T-helper 17 cell (primary cell): Measurements from ENCODE around the gene SMTNL1. TPM values are rescaled to one million over a fixed set of nuclear protein-coding genes. Genes with fewer than 3 reads are reported as not detected.

Experiments used
- ATAC-seq: fragments of 150-1000 bp; cut with Tn5 transposase; 2 replicates; pipeline ENCODE4 v1.10.0; 2021; ENCODE audit warnings: mild to moderate bottlenecking, moderate library complexity
- DNase-seq, 3 donors: peaks; one replicate each; pipeline versions ENCODE4 v3.0.0 to v3.0.0-alpha.2; 2020 to 2021
- H3K9me3 ChIP-seq: one replicate; pipeline ENCODE4 v1.7.0; 2013; ENCODE audit warnings: low read length, mild to moderate bottlenecking; ENCODE audit not compliant: control insufficient read depth, poor library complexity, severe bottlenecking
- H3K27ac Mint-ChIP-seq: one replicate; pipeline ENCODE4 v1.8.0; 2022; ENCODE audit warnings: mild to moderate bottlenecking, moderate library complexity, mixed read lengths
- H3K27me3 Mint-ChIP-seq: one replicate; pipeline ENCODE4 v1.8.0; 2022; ENCODE audit warnings: mixed read lengths
- H3K36me3 Mint-ChIP-seq: one replicate; pipeline ENCODE4 v1.8.0; 2022; ENCODE audit warnings: low read depth, mixed read lengths
- H3K4me1 Mint-ChIP-seq: one replicate; pipeline ENCODE4 v1.8.0; 2022; ENCODE audit warnings: mild to moderate bottlenecking, mixed read lengths
- H3K4me3 Mint-ChIP-seq: one replicate; pipeline ENCODE4 v1.8.0; 2022; ENCODE audit warnings: mild to moderate bottlenecking, moderate library complexity, mixed read lengths
- total RNA-seq, 4 donors: library from RNA in 2 of 4; stranded (reverse) in 2 of 4; gene quantifications; one replicate each; pipeline ENCODE4 v1.2.3 and lab custom pipeline; 2022 to 2026

The SMTNL1 gene
- total RNA-seq, 2 donors from 2014 or later, result not detected

- H3K4me3 Mint-ChIP-seq, result no peak overlapping the region
- no peak for ATAC-seq
These were observed 5.2 kb downstream of the SMTNL1 start for GRCh38 chr11:57542582-57542981.

GRCh38 chr11:57543593-57543992 lies 6.2 kb downstream of the SMTNL1 start:
- no peaks in the 10 kb centered on the region for H3K9me3 ChIP-seq
- Mint-ChIP-seq H3K27ac (no peak overlapping the region), H3K27me3 (no peaks in the 10 kb centered on the region), H3K36me3 (peaks cover 4% of the 10 kb centered on the region), H3K4me1 (peaks cover 6% of the 10 kb centered on the region), H3K4me3 (no peak overlapping the region)
- no peak for ATAC-seq
- no peak for DNase-seq

More at GRCh38 chr11:57542582-57542981, 5.2 kb downstream of the SMTNL1 start:
- no peak overlapping the region for H3K27ac Mint-ChIP-seq
- no peak for DNase-seq
- no peaks in the 10 kb centered on the region for H3K9me3 ChIP-seq
- peaks cover 4% of the 10 kb centered on the region for H3K36me3 Mint-ChIP-seq
- H3K27me3 Mint-ChIP-seq, result no peaks in the 10 kb centered on the region
- H3K4me1 Mint-ChIP-seq, result peaks cover 6% of the 10 kb centered on the region

- no peaks in the 10 kb centered on the region for H3K9me3 ChIP-seq
- Mint-ChIP-seq H3K4me3 (no peak overlapping the region), H3K27me3 (no peaks in the 10 kb centered on the region), H3K4me1 (peaks cover 8% of the 10 kb centered on the region), H3K27ac (no peak overlapping the region), H3K36me3 (peaks cover 5% of the 10 kb centered on the region)
- DNase-seq, result no peak
- no peak for ATAC-seq
These were observed 7.2 kb downstream of the SMTNL1 start for GRCh38 chr11:57544566-57544965.

- H3K27me3 Mint-ChIP-seq, result no peaks in the 10 kb centered on the region
- H3K9me3 ChIP-seq, result no peaks in the 10 kb centered on the region
- peaks cover 2% of the 10 kb centered on the region for H3K36me3 Mint-ChIP-seq
- H3K4me1 Mint-ChIP-seq, result peaks cover 11% of the 10 kb centered on the region
- no peak overlapping the region for H3K27ac Mint-ChIP-seq
- DNase-seq (no peak), ATAC-seq (no peak)
- H3K4me3 Mint-ChIP-seq, result no peak overlapping the region
These were observed 8.5 kb downstream of the SMTNL1 start for GRCh38 chr11:57545883-57546282.

- peaks cover 2% of the 10 kb centered on the region for H3K36me3 Mint-ChIP-seq
- no peaks in the 10 kb centered on the region for H3K27me3 Mint-ChIP-seq
- ATAC-seq, result no peak
- no peaks in the 10 kb centered on the region for H3K9me3 ChIP-seq
- H3K4me3 Mint-ChIP-seq, result no peak overlapping the region
- H3K4me1 Mint-ChIP-seq, result peaks cover 11% of the 10 kb centered on the region
- H3K27ac Mint-ChIP-seq, result peak overlapping the region; percentile 16
- DNase-seq, result no peak
These were observed 9.1 kb downstream of the SMTNL1 start for GRCh38 chr11:57546451-57546850.

GRCh38 chr11:57546869-57547475 lies 9.6 kb downstream of the SMTNL1 start:
- Mint-ChIP-seq H3K4me3 (no peak overlapping the region), H3K36me3 (peaks cover 2% of the 10 kb centered on the region), H3K4me1 (peaks cover 11% of the 10 kb centered on the region), H3K27me3 (no peaks in the 10 kb centered on the region), H3K27ac (peak overlapping the region; percentile 16)
- ATAC-seq (no peak), DNase-seq (no peak)
- H3K9me3 ChIP-seq, result no peaks in the 10 kb centered on the region

- Mint-ChIP-seq H3K27ac (peak overlapping the region; percentile 19), H3K27me3 (no peaks in the 10 kb centered on the region), H3K36me3 (peaks cover 2% of the 10 kb centered on the region), H3K4me3 (no peak overlapping the region), H3K4me1 (peaks cover 10% of the 10 kb centered on the region)
- no peaks in the 10 kb centered on the region for H3K9me3 ChIP-seq
- DNase-seq, result no peak
- peak; percentile 21 for ATAC-seq
These were observed 10.5 kb downstream of the SMTNL1 start for GRCh38 chr11:57547854-57548377.

- DNase-seq, result no peak
- peak overlapping the region; percentile 54 for H3K27ac Mint-ChIP-seq
- no peak for ATAC-seq
- H3K9me3 ChIP-seq, result no peaks in the 10 kb centered on the region
- peaks cover 2% of the 10 kb centered on the region for H3K36me3 Mint-ChIP-seq
- H3K4me1 Mint-ChIP-seq, result peaks cover 8% of the 10 kb centered on the region
- no peak overlapping the region for H3K4me3 Mint-ChIP-seq
- no peaks in the 10 kb centered on the region for H3K27me3 Mint-ChIP-seq
These were observed 12.6 kb downstream of the SMTNL1 start for GRCh38 chr11:57549983-57550382.

GRCh38 chr11:57551941-57552340 lies 14.5 kb downstream of the SMTNL1 start:
- ATAC-seq (no peak), DNase-seq (no peak)
- no peaks in the 10 kb centered on the region for H3K9me3 ChIP-seq
- no peaks in the 10 kb centered on the region for H3K27me3 Mint-ChIP-seq
- no peak overlapping the region for H3K4me3 Mint-ChIP-seq
- H3K4me1 Mint-ChIP-seq, result peaks cover 13% of the 10 kb centered on the region
- peaks cover 5% of the 10 kb centered on the region for H3K36me3 Mint-ChIP-seq
- H3K27ac Mint-ChIP-seq, result peak overlapping the region; percentile 24

GRCh38 chr11:57552479-57552878 lies 15.1 kb downstream of the SMTNL1 start:
- Mint-ChIP-seq H3K4me1 (peaks cover 10% of the 10 kb centered on the region), H3K27me3 (no peaks in the 10 kb centered on the region)
- ATAC-seq, result no peak

GRCh38 chr11:57555393-57555792 lies 18.0 kb downstream of the SMTNL1 start:
- ATAC-seq, result no peak
- Mint-ChIP-seq H3K36me3 (peaks cover 3% of the 10 kb centered on the region), H3K4me1 (peaks cover 5% of the 10 kb centered on the region), H3K27me3 (no peaks in the 10 kb centered on the region), H3K27ac (peak overlapping the region; percentile 66), H3K4me3 (no peak overlapping the region)
- no peaks in the 10 kb centered on the region for H3K9me3 ChIP-seq
- no peak for DNase-seq

More at GRCh38 chr11:57552479-57552878, 15.1 kb downstream of the SMTNL1 start:
- Mint-ChIP-seq H3K27ac (peak overlapping the region; percentile 24), H3K36me3 (peaks cover 5% of the 10 kb centered on the region), H3K4me3 (no peak overlapping the region)
- no peak for DNase-seq
- H3K9me3 ChIP-seq, result no peaks in the 10 kb centered on the region

- H3K9me3 ChIP-seq, result no peaks in the 10 kb centered on the region
- Mint-ChIP-seq H3K27ac (no peak overlapping the region), H3K27me3 (no peaks in the 10 kb centered on the region), H3K36me3 (peaks cover 4% of the 10 kb centered on the region), H3K4me3 (no peak overlapping the region), H3K4me1 (peaks cover 9% of the 10 kb centered on the region)
- ATAC-seq (no peak), DNase-seq (no peak)
These were observed 18.6 kb downstream of the SMTNL1 start for GRCh38 chr11:57556041-57556440.

- Mint-ChIP-seq H3K4me1 (peaks cover 33% of the 10 kb centered on the region), H3K4me3 (no peak overlapping the region), H3K27me3 (no peaks in the 10 kb centered on the region), H3K36me3 (peaks cover 8% of the 10 kb centered on the region), H3K27ac (peak overlapping the region; percentile 78)
- no peaks in the 10 kb centered on the region for H3K9me3 ChIP-seq
- ATAC-seq, result no peak
- DNase-seq, result no peak
These were observed 22.8 kb downstream of the SMTNL1 start for GRCh38 chr11:57560146-57560545.

- H3K27me3 Mint-ChIP-seq, result no peaks in the 10 kb centered on the region
- peaks cover 6% of the 10 kb centered on the region for H3K36me3 Mint-ChIP-seq
- ATAC-seq (no peak), DNase-seq (no peak)
- peak overlapping the region; percentile 78 for H3K27ac Mint-ChIP-seq
- H3K9me3 ChIP-seq, result no peaks in the 10 kb centered on the region
- no peak overlapping the region for H3K4me3 Mint-ChIP-seq
- H3K4me1 Mint-ChIP-seq, result peaks cover 41% of the 10 kb centered on the region
These were observed 25.2 kb downstream of the SMTNL1 start for GRCh38 chr11:57562596-57562995.
